H1 (cell line): ENCODE data around the gene TRIM62. TPM values are rescaled to one million over a fixed set of nuclear protein-coding genes. Genes with fewer than 3 reads are reported as not detected.

Experiments used
- CBX5 ChIP-seq: fragments of 300-800, 300-1000 bp; sonication (generic); IDR thresholded peaks from 2 replicates; pipeline ENCODE4 v1.7.1; 2016; ENCODE audit warnings: antibody characterized with exemption, low read length, low read depth
- CHD2 ChIP-seq: IDR thresholded peaks from 2 replicates; pipeline ENCODE4 v1.6.1; 2012; ENCODE audit warnings: low read length, improper control_type of control experiment
- EZH2 ChIP-seq: fragments of 200-600 bp; sonication (generic); IDR thresholded peaks from 2 replicates; pipeline ENCODE4 v1.7.1; 2012; ENCODE audit warnings: low read depth, mild to moderate bottlenecking, moderate library complexity, low read length, inconsistent platforms; ENCODE audit not compliant: severe bottlenecking
- KDM4A ChIP-seq: IDR thresholded peaks from one replicate; pipeline ENCODE4 v1.7.1; 2012; ENCODE audit warnings: low read depth, mild to moderate bottlenecking, moderate library complexity, low read length, inconsistent platforms; ENCODE audit not compliant: severe bottlenecking
- MAFK ChIP-seq: IDR thresholded peaks from 2 replicates; pipeline ENCODE4 v1.6.1; 2012; ENCODE audit warnings: low read depth, mild to moderate bottlenecking, improper control_type of control experiment, low read length
- RNF2 ChIP-seq: fragments of 200-900, 300-1000 bp; sonication (generic); IDR thresholded peaks from 2 replicates; pipeline ENCODE4 v1.7.1; 2016; ENCODE audit warnings: borderline replicate concordance, low read depth, mild to moderate bottlenecking, antibody characterized with exemption, low read length; ENCODE audit not compliant: poor library complexity, severe bottlenecking; ENCODE audit errors: missing control alignments
- SIN3A ChIP-seq, 2 experiments: IDR thresholded peaks in 1 of 2; conservative IDR thresholded peaks in 1 of 2; 2 replicates each; pipeline ENCODE4 v1.6.1; 2011 to 2012; ENCODE audit warnings: low read length in 2 of 2, improper control_type of control experiment in 1 of 2, low read depth in 1 of 2, mild to moderate bottlenecking in 1 of 2
- SIX5 ChIP-seq: IDR thresholded peaks from 2 replicates; pipeline ENCODE4 v1.6.1; 2011; ENCODE audit warnings: mild to moderate bottlenecking, low read depth, low read length
- SP1 ChIP-seq: IDR thresholded peaks from 2 replicates; pipeline ENCODE4 v1.6.1; 2011; ENCODE audit warnings: low read depth, low read length
- TAF1 ChIP-seq: IDR thresholded peaks from 2 replicates; pipeline ENCODE4 v1.6.1; 2011; ENCODE audit warnings: mild to moderate bottlenecking, low read depth, low read length
- polyA plus RNA-seq, 7 experiments: library from polyadenylated mRNA; depleted of rRNA in 3 of 7; stranded (reverse) in 5 of 7; unstranded in 2 of 7; fragments of >200 nt in 5 of 7; fragments of 200-250 nt in 2 of 7; gene quantifications; 1 replicate in 5 of 7; 2 replicates in 1 of 7; 4 replicates in 1 of 7; pipeline versions ENCODE4 v1.2.1 to v1.2.3, GENCODE V29; 2011 to 2013; ENCODE audit warnings: missing spikeins in 2 of 7, mixed read lengths in 2 of 7
- total RNA-seq: library from RNA; stranded (reverse); fragmentation: NEBNext Ultra II Directional; extraction: Animal tissue kit (Norgen Biotek cat#: 25700); gene quantifications from 2 replicates; pipeline ENCODE4 v1.2.1, GENCODE V29; 2021
- TF ChIP-seq, protein P1 (sequence below): fragments of 300-600 bp; sonication (generic); IDR thresholded peaks from 2 replicates; pipeline ENCODE4 v1.7.1; 2012; ENCODE audit warnings: low read length, moderate library complexity, mild to moderate bottlenecking, inconsistent platforms; ENCODE audit not compliant: insufficient replicate concordance

The TRIM62 gene
- total and polyA plus RNA-seq, 2 of the 8 experiments (the other 6 are each of a cell fraction or from before 2014, with no cell fraction given), result 6.3 to 10.8 TPM

DNA sequence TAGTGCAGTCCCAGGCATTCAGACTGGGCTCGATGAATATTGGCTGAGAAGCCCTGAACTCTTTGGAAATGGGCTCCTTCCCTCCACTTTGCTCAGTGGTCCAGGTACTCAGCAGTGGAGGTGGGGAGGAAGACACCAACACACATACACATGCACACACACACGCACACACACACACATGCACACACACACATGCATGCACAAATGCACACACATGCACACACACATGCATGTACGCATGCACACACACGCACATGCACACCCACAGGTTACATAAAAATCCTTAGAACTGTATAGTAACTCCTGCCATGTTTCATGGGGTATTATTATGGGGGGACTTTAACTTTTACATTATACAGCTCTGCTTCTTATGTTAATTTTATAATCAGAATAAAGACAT, 5.0 kb downstream of the TRIM62 start (continued):
- TF ChIP-seq, protein P1, sequence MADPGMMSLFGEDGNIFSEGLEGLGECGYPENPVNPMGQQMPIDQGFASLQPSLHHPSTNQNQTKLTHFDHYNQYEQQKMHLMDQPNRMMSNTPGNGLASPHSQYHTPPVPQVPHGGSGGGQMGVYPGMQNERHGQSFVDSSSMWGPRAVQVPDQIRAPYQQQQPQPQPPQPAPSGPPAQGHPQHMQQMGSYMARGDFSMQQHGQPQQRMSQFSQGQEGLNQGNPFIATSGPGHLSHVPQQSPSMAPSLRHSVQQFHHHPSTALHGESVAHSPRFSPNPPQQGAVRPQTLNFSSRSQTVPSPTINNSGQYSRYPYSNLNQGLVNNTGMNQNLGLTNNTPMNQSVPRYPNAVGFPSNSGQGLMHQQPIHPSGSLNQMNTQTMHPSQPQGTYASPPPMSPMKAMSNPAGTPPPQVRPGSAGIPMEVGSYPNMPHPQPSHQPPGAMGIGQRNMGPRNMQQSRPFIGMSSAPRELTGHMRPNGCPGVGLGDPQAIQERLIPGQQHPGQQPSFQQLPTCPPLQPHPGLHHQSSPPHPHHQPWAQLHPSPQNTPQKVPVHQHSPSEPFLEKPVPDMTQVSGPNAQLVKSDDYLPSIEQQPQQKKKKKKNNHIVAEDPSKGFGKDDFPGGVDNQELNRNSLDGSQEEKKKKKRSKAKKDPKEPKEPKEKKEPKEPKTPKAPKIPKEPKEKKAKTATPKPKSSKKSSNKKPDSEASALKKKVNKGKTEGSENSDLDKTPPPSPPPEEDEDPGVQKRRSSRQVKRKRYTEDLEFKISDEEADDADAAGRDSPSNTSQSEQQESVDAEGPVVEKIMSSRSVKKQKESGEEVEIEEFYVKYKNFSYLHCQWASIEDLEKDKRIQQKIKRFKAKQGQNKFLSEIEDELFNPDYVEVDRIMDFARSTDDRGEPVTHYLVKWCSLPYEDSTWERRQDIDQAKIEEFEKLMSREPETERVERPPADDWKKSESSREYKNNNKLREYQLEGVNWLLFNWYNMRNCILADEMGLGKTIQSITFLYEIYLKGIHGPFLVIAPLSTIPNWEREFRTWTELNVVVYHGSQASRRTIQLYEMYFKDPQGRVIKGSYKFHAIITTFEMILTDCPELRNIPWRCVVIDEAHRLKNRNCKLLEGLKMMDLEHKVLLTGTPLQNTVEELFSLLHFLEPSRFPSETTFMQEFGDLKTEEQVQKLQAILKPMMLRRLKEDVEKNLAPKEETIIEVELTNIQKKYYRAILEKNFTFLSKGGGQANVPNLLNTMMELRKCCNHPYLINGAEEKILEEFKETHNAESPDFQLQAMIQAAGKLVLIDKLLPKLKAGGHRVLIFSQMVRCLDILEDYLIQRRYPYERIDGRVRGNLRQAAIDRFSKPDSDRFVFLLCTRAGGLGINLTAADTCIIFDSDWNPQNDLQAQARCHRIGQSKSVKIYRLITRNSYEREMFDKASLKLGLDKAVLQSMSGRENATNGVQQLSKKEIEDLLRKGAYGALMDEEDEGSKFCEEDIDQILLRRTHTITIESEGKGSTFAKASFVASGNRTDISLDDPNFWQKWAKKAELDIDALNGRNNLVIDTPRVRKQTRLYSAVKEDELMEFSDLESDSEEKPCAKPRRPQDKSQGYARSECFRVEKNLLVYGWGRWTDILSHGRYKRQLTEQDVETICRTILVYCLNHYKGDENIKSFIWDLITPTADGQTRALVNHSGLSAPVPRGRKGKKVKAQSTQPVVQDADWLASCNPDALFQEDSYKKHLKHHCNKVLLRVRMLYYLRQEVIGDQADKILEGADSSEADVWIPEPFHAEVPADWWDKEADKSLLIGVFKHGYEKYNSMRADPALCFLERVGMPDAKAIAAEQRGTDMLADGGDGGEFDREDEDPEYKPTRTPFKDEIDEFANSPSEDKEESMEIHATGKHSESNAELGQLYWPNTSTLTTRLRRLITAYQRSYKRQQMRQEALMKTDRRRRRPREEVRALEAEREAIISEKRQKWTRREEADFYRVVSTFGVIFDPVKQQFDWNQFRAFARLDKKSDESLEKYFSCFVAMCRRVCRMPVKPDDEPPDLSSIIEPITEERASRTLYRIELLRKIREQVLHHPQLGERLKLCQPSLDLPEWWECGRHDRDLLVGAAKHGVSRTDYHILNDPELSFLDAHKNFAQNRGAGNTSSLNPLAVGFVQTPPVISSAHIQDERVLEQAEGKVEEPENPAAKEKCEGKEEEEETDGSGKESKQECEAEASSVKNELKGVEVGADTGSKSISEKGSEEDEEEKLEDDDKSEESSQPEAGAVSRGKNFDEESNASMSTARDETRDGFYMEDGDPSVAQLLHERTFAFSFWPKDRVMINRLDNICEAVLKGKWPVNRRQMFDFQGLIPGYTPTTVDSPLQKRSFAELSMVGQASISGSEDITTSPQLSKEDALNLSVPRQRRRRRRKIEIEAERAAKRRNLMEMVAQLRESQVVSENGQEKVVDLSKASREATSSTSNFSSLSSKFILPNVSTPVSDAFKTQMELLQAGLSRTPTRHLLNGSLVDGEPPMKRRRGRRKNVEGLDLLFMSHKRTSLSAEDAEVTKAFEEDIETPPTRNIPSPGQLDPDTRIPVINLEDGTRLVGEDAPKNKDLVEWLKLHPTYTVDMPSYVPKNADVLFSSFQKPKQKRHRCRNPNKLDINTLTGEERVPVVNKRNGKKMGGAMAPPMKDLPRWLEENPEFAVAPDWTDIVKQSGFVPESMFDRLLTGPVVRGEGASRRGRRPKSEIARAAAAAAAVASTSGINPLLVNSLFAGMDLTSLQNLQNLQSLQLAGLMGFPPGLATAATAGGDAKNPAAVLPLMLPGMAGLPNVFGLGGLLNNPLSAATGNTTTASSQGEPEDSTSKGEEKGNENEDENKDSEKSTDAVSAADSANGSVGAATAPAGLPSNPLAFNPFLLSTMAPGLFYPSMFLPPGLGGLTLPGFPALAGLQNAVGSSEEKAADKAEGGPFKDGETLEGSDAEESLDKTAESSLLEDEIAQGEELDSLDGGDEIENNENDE, result no peak
- no peak for TF ChIP-seq TAF1
- no peak for TF ChIP-seq CBX5
- no peak for TF ChIP-seq SIX5
- no peak for TF ChIP-seq SP1
- no peak for TF ChIP-seq RNF2
- TF ChIP-seq CHD2, result no peak
- TF ChIP-seq MAFK, result no peak
- TF ChIP-seq KDM4A, result no peak
- no peak for TF ChIP-seq EZH2
- TF ChIP-seq SIN3A (conservative IDR thresholded peaks at IDR 0.05 in 1 of 2, IDR thresholded peaks at IDR 0.05 in 1 of 2; ENCODE audit: low read depth in 1 of 2, low read length in 2 of 2), result no peak
